ENCODE data around the gene SPOUT1. TPM values are rescaled to one million over a fixed set of nuclear protein-coding genes. Genes with fewer than 3 reads are reported as not detected.
"Not testable (repeated sequence)": the region's sequence is repeated elsewhere in the genome, so short reads cannot be mapped to it uniquely, and the experiment has no call there.

Gene SPOUT1
- total RNA-seq, 4 donors from 2014 or later: 33.5 to 48.7 (median 34.9) TPM

- no peaks in the 10 kb centered on the region for H3K4me1 ChIP-seq
- H3K36me3 ChIP-seq: no peaks in the 10 kb centered on the region
- no peak overlapping the region for H3K4me3 ChIP-seq
- H3K27ac ChIP-seq: no peak overlapping the region
- DNase-seq: no peak
- no peaks in the 10 kb centered on the region for H3K27me3 ChIP-seq
- H3K9me3 ChIP-seq: no peaks in the 10 kb centered on the region
- TF ChIP-seq CTCF (IDR thresholded peaks at IDR 0.05) (no peak), POLR2A (IDR thresholded peaks at IDR 0.05) (no peak)
Measured at GRCh38 chr9:128862401-128862851, 32.8 kb upstream of the SPOUT1 start.

GRCh38 chr9:128861501-128861900 is 31.9 kb upstream of the SPOUT1 start:
- Histone ChIP-seq H3K27me3 (no peaks in the 10 kb centered on the region), H3K9me3 (no peaks in the 10 kb centered on the region), H3K4me1 (no peaks in the 10 kb centered on the region), H3K36me3 (no peaks in the 10 kb centered on the region), H3K27ac (no peak overlapping the region), H3K4me3 (no peak overlapping the region)
- DNase-seq: no peak
- no peak for TF ChIP-seq POLR2A (IDR thresholded peaks at IDR 0.05)
- no peak for TF ChIP-seq CTCF (IDR thresholded peaks at IDR 0.05)

GRCh38 chr9:128860937-128861336 is 31.3 kb upstream of the SPOUT1 start:
- Histone ChIP-seq H3K4me3 (no peak overlapping the region), H3K9me3 (no peaks in the 10 kb centered on the region), H3K4me1 (no peaks in the 10 kb centered on the region), H3K27me3 (no peaks in the 10 kb centered on the region), H3K36me3 (no peaks in the 10 kb centered on the region), H3K27ac (no peak overlapping the region)
- no peak for TF ChIP-seq CTCF (IDR thresholded peaks at IDR 0.05)
- TF ChIP-seq POLR2A (IDR thresholded peaks at IDR 0.05): no peak
- DNase-seq: no peak

GRCh38 chr9:128858476-128858875 is 28.9 kb upstream of the SPOUT1 start:
- H3K4me3 ChIP-seq, H3K9me3 ChIP-seq, H3K4me1 ChIP-seq, DNase-seq, H3K27ac ChIP-seq, H3K27me3 ChIP-seq, H3K36me3 ChIP-seq: not testable (repeated sequence)

- not testable (repeated sequence) for DNase-seq, H3K36me3 ChIP-seq, H3K27ac ChIP-seq, H3K4me1 ChIP-seq, H3K4me3 ChIP-seq, H3K9me3 ChIP-seq, H3K27me3 ChIP-seq
Measured at GRCh38 chr9:128854454-128854853, 24.9 kb upstream of the SPOUT1 start.

GRCh38 chr9:128852646-128853045 is 23.1 kb upstream of the SPOUT1 start:
- H3K36me3 ChIP-seq, H3K27ac ChIP-seq: not testable (repeated sequence)

GRCh38 chr9:128851779-128852600 is 22.4 kb upstream of the SPOUT1 start:
- not testable (repeated sequence) for H3K9me3 ChIP-seq, H3K4me3 ChIP-seq, H3K4me1 ChIP-seq, H3K27ac ChIP-seq, H3K27me3 ChIP-seq, H3K36me3 ChIP-seq
- peak in 4 of 6 experiments; percentile 35 to 68 (median 62) for TF ChIP-seq CTCF (IDR thresholded peaks at IDR 0.05)
- peak in 1 of 3 donors; percentile 52 for DNase-seq

More at GRCh38 chr9:128852646-128853045, 23.1 kb upstream of the SPOUT1 start:
- not testable (repeated sequence) for H3K4me1 ChIP-seq, H3K4me3 ChIP-seq, H3K9me3 ChIP-seq, DNase-seq, H3K27me3 ChIP-seq

GRCh38 chr9:128851024-128851423 is 21.4 kb upstream of the SPOUT1 start:
- H3K9me3 ChIP-seq, H3K27ac ChIP-seq, H3K36me3 ChIP-seq, H3K4me3 ChIP-seq, H3K27me3 ChIP-seq, DNase-seq, H3K4me1 ChIP-seq: not testable (repeated sequence)

Data from Peyer's patch (tissue), 4 donors.